Kidney (tissue), 14 donors: Measurements from ENCODE around the gene AVL9. TPM values are rescaled to one million over a fixed set of nuclear protein-coding genes. Genes with fewer than 3 reads are reported as not detected.

Experiments
- DNase-seq, 5 donors: peaks; one replicate each; pipeline ENCODE4 v3.0.0-alpha.2; 2013 to 2020
- FAIRE-seq: peaks from 2 replicates; lab custom pipeline; 2012; peaks lifted over from hg19 to GRCh38; lab: Jason Lieb, UNC
- H3K27ac ChIP-seq, 2 donors: one replicate each; pipeline ENCODE4 v1.7.0; 2013; ENCODE audit warnings: low read depth in 2 of 2, low read length in 2 of 2, inconsistent platforms in 1 of 2
- H3K27me3 ChIP-seq: one replicate; pipeline ENCODE4 v1.7.1; 2013; ENCODE audit warnings: low read length, inconsistent platforms; ENCODE audit not compliant: control insufficient read depth, insufficient read depth
- H3K36me3 ChIP-seq, 3 donors: one replicate each; pipeline versions ENCODE4 v1.7.0 to v1.7.1; 2013; ENCODE audit warnings: low read length in 3 of 3, control low read depth in 1 of 3, inconsistent platforms in 1 of 3; ENCODE audit not compliant: insufficient read depth in 3 of 3, control insufficient read depth in 2 of 3
- H3K4me1 ChIP-seq, 3 donors: one replicate each; pipeline versions ENCODE4 v1.7.0 to v1.7.1; 2013; ENCODE audit warnings: low read length in 3 of 3, inconsistent platforms in 1 of 3, low read depth in 1 of 3; ENCODE audit not compliant: control insufficient read depth in 2 of 3, insufficient read depth in 2 of 3
- H3K4me3 ChIP-seq, 3 donors: one replicate each; pipeline versions ENCODE4 v1.7.0 to v1.8.1; 2013; ENCODE audit warnings: low read length in 3 of 3, control low read depth in 1 of 3, inconsistent platforms in 1 of 3
- H3K9ac ChIP-seq, 3 donors: one replicate each; pipeline versions ENCODE4 v1.7.0 to v1.7.1; 2013; ENCODE audit warnings: low read length in 3 of 3, control low read depth in 1 of 3, inconsistent platforms in 1 of 3
- H3K9me3 ChIP-seq, 3 donors: one replicate each; pipeline versions ENCODE4 v1.7.0 to v1.7.1; 2013; ENCODE audit warnings: low read length in 3 of 3, control low read depth in 1 of 3, inconsistent platforms in 1 of 3; ENCODE audit not compliant: control insufficient read depth in 2 of 3, insufficient read depth in 1 of 3
- CTCF ChIP-seq: IDR thresholded peaks from 3 replicates; pipeline ENCODE4 v1.5.1; 2012; ENCODE audit warnings: mild to moderate bottlenecking, moderate library complexity, borderline replicate concordance; ENCODE audit not compliant: insufficient read depth; ENCODE audit errors: extremely low read depth
- intact Hi-C: fragments of 100-400 bp; cut with DNase I; formaldehyde crosslinking; loops from one replicate; pipeline ENCODE4 v1.11.1; 2022
- polyA plus RNA-seq: library from polyadenylated mRNA; stranded (reverse); fragments of 350-450 nt; fragmentation: Illumina TruSeq; extraction: RNeasy Lipid Tissue Mini Kit (QIAGEN cat#74804); gene quantifications from one replicate; pipeline ENCODE4 v1.2.3, GENCODE V29; 2014; ENCODE audit warnings: low read depth, low replicate concordance; ENCODE audit not compliant: insufficient read depth
- total RNA-seq: library from RNA; stranded (reverse); fragmentation: NEBNext Ultra II Directional; extraction: Animal tissue kit (Norgen Biotek cat#: 25700); gene quantifications from one replicate; pipeline ENCODE4 v1.2.1, GENCODE V29; 2021
- donor health status: control.
- donor health status: control.
- donor health status: control.
- donor health status: control.
- donor health status: control.
- donor health status: DM: yes; HTN: yes; CAD: no.
- donor health status: Normal renal cell carcinoma (clear cell type).

Gene AVL9
- total and polyA plus RNA-seq, 2 donors from 2014 or later: 7.9 to 39.9 TPM

GRCh38 chr7:32507414-32507813 lies 12.1 kb downstream of the AVL9 start:
- no peaks in the 10 kb centered on the region for H3K27me3 ChIP-seq
- no peaks in the 10 kb centered on the region for H3K36me3 ChIP-seq
- no peak overlapping the region for H3K27ac ChIP-seq
- H3K9me3 ChIP-seq: no peaks in the 10 kb centered on the region
- no peak for FAIRE-seq
- H3K4me1 ChIP-seq: no peaks in the 10 kb centered on the region
- no peak for TF ChIP-seq CTCF
- no peak overlapping the region for H3K4me3 ChIP-seq
- DNase-seq: no peak
- intact Hi-C loops: loop anchor here (10.0 kb wide), 1 partner anchor 77 kb away; no protein-coding TSS in a partner anchor
- H3K9ac ChIP-seq: no peak overlapping the region

GRCh38 chr7:32511791-32512190 lies 16.5 kb downstream of the AVL9 start:
- intact Hi-C loops: no loop called here
- no peak for DNase-seq
- Histone ChIP-seq H3K9ac (no peak overlapping the region), H3K27ac (no peak overlapping the region), H3K9me3 (no peaks in the 10 kb centered on the region), H3K4me1 (no peaks in the 10 kb centered on the region), H3K27me3 (no peaks in the 10 kb centered on the region), H3K36me3 (no peaks in the 10 kb centered on the region), H3K4me3 (no peak overlapping the region)
- no peak for TF ChIP-seq CTCF
- FAIRE-seq: no peak

GRCh38 chr7:32513210-32513609 lies 17.9 kb downstream of the AVL9 start:
- FAIRE-seq: no peak

More at GRCh38 chr7:32513210-32513609, 17.9 kb downstream of the AVL9 start:
- Histone ChIP-seq H3K27ac (no peak overlapping the region), H3K4me3 (no peak overlapping the region), H3K27me3 (no peaks in the 10 kb centered on the region), H3K9ac (no peak overlapping the region), H3K9me3 (no peaks in the 10 kb centered on the region), H3K4me1 (no peaks in the 10 kb centered on the region), H3K36me3 (no peaks in the 10 kb centered on the region)
- DNase-seq: no peak
- TF ChIP-seq CTCF: no peak
- intact Hi-C loops: no loop called here
